GM19324 (cell line): Measurements from ENCODE around the gene KLHL30.

Experiments
- ATAC-seq: cut with Tn5 transposase; IDR thresholded peaks from one replicate; pipeline ENCODE4 v1.9.1; 2021; ENCODE audit warnings: mild to moderate bottlenecking, moderate library complexity; ENCODE audit not compliant: unreplicated experiment, low FRiP score

Gene KLHL30

GRCh38 chr2:238130111-238130695 is 8.3 kb upstream of the KLHL30 start:
- no peak for ATAC-seq

- no peak for ATAC-seq
Observed at GRCh38 chr2:238130696-238131628, 7.5 kb upstream of the KLHL30 start.

- ATAC-seq = no peak
Observed at GRCh38 chr2:238131761-238132462, 6.6 kb upstream of the KLHL30 start.

DNA sequence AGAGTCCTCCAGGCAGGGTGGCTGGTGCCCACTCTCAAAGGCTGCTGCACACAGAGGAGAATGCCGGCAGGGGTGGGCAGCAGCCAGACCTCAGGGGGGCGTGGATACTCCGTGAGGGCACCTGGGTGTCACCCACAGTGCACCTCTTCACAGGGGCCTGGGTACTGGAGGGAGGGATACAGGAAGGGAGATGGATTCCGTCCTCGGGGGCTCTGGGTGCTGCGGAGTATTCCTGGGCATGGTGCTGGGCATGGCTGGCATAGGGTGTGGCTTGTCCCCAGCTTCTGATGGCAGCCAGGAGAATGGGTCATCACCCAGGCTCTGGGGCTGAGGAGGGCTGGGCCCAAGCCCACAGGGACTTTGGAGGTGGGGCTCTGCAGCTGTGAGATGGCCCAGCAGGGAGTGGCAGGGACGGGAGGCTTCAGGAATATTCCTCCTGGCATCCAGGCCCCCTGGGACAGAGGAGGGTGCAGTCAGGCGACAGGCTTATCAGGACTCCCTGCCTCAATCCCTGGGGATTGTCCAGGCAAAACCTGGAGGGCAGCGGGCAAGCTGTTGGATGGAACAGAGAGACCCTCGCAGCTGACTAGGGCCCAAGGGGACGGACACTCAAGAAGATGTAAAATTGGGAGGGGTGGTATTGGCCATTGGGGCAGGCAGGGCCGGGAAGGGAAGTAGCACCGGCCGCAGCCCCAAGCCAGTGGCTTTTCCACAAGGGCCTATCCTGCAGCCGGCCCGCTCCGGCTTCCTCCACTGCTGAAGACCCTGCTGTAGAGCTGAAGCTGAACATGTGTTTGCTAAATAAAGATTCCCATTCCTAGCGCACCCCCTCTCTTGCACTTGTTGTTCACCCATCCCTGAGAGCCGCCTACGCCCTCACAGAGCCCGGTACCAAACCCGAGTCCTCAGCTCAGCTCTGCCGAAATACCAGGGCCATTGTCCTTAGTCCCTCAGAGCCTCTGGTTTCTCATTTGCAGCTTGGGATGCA is 5.7 kb upstream of the KLHL30 start:
- no peak for ATAC-seq

- no peak for ATAC-seq
Observed at GRCh38 chr2:238133499-238134392, 4.7 kb upstream of the KLHL30 start.

GRCh38 chr2:238134393-238134785 is 4.1 kb upstream of the KLHL30 start:
- ATAC-seq = no peak

GRCh38 chr2:238135601-238136150 is 2.8 kb upstream of the KLHL30 start:
- ATAC-seq = no peak

GRCh38 chr2:238136820-238137537 is 1.5 kb upstream of the KLHL30 start:
- no peak for ATAC-seq

DNA sequence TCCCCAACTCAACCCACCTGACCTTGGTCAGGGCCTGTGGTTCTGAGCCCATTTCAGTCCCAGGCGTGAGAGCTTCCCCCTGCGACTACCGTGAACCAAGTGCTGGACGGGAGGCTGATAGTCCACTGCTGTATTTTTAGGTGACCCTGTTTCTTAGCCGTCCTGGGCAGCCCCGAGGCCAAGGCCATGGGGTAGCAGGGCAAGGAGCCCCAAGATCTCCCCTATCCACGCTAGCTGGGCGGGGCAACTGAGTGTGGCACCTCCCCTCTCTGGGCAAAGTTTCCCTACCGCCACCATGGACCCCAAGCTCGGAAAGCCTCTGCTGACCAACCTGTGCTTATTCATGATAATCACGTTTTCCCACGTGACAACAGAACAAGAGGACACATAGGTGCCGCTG is 583 bp upstream of the KLHL30 start:
- ATAC-seq = no peak

DNA sequence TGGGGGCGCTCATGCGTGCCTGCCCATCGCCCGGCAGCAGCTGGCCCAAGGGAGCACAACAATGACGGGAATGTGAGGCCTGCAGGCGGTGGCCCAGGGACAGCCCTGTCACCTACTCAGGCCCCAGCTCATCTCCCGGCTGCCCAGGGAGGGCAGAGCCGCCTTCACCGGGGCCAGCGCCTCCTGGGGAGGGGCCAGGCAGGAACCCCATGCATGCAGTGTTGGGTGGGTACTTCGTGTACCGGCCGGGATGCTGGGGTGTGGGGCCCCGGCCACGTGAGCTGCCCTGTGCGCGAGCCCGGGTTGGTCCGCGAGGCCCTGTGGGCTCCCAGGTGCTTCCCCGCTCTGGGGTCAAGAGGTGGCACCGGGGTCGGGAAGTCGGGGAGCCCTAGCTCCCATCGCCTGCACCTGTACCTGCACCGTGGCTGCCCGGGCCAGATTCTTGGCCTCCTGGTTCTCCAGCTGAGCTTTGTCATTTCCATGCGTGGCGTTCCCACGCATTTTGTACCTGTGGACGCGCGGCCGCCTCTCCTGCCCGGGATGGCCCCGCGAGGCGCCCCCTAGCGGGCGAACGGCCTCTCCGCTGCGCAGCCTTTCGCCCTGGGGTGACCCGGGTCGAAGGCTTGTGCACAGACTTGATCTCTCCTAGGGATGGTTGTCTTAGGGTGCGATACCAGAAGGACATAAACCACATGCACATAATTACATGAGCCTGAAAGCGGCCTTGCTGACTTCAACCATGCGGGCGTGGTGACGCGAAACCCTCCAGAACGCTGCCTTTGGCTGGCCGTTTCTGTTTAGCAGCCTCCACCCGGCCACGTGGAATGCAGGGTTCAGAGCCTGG is 950 bp downstream of the KLHL30 start:
- no peak for ATAC-seq

DNA sequence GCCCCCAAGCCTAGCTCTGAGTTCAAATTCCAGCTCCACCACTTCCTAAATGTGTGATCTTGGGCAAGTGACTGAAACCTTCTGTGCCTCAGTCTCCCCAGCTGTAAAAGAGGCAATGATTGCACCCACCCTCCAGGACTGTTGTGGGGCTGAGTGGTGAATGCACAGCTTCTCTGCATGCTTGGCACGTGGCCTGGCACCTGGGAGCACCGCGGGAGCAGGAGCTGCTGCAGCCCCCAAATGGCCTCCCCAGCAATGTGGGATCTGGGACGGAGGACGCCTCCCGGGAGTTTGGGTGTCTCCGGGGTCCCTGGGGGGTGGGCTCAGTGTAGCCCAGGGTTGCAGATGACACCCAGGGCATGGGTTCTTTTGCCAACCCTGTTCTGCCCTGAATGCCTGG is 1.6 kb downstream of the KLHL30 start:
- no peak for ATAC-seq

DNA sequence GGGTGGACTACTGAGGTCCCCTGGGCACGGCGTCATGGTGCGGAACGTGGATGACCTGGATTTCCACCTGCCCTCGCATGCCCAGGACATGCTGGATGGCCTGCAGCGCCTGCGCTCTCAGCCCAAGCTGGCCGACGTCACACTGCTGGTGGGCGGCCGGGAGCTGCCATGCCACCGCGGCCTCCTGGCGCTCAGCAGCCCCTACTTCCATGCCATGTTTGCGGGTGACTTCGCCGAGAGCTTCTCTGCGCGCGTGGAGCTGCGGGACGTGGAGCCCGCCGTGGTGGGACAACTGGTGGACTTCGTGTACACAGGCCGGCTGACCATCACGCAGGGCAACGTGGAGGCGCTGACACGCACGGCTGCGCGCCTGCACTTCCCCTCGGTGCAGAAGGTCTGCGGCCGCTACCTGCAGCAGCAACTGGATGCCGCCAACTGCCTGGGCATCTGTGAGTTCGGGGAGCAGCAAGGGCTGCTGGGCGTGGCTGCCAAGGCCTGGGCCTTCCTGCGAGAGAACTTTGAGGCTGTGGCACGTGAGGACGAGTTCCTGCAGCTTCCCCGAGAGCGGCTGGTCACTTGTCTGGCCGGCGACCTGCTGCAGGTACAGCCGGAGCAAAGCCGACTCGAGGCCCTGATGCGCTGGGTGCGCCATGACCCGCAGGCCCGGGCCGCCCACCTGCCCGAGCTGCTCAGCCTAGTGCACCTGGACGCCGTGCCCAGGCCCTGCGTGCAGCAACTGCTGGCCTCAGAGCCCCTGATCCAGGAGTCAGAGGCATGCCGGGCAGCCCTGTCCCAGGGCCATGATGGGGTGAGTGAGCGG is 2.5 kb downstream of the KLHL30 start:
- ATAC-seq = no peak

DNA sequence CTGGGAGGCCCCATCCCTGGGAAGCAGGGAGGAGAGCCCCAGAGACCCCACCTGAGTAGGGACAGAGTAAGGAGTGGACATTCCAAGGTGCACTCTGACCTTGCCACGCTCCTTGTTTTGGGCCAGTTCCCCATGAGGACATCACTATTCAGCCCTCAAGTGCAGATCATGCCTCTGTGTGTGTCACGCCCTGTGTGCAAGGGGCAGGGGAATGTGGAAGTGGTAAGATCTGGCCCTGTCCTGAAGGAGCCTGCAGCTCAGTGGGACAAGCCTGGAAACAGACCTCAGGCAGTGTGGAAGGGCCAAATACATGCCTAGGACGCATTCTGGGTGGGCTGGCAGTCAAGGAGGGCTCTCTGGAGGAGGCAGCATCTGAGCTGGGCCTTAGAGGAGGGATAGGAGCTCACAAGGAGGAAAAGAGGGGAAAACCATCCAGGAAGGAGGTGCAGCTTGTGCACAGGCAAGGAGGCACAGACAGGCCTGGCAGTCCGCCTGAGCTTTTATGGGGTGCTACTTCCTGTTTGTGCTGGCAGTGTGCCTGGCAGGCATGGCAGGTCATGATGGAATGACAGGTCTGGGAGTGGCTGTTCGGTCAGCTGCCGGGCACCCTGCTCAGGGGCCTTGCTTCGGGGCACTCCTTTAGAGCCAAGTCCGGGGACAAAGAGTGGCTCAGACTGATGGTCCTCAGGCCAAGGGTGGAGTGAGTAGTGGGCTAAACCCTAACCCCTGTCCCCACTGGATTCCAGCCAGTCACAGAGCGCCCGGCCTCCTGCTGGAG is 3.3 kb downstream of the KLHL30 start:
- no peak for ATAC-seq

GRCh38 chr2:238142382-238143205 is 4.1 kb downstream of the KLHL30 start:
- ATAC-seq = no peak
